ENCODE measurements around the gene SPAG16.

GRCh38 chr2:213682276-213682675 lies 398.0 kb downstream of the SPAG16 start:
- TF ChIP-seq, protein P1, sequence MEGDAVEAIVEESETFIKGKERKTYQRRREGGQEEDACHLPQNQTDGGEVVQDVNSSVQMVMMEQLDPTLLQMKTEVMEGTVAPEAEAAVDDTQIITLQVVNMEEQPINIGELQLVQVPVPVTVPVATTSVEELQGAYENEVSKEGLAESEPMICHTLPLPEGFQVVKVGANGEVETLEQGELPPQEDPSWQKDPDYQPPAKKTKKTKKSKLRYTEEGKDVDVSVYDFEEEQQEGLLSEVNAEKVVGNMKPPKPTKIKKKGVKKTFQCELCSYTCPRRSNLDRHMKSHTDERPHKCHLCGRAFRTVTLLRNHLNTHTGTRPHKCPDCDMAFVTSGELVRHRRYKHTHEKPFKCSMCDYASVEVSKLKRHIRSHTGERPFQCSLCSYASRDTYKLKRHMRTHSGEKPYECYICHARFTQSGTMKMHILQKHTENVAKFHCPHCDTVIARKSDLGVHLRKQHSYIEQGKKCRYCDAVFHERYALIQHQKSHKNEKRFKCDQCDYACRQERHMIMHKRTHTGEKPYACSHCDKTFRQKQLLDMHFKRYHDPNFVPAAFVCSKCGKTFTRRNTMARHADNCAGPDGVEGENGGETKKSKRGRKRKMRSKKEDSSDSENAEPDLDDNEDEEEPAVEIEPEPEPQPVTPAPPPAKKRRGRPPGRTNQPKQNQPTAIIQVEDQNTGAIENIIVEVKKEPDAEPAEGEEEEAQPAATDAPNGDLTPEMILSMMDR (IDR thresholded peaks at IDR 0.05): no peak
- TF ChIP-seq POLR2A (IDR thresholded peaks at IDR 0.05): no peak

Data from prostate gland (tissue), 2 donors.